H1 (cell line): ENCODE measurements around the gene TRIM56. TPM values are rescaled to one million over a fixed set of nuclear protein-coding genes. Genes with fewer than 3 reads are reported as not detected.

ENCODE experiments used
- CTCF ChIA-PET: fragments of 300-600 bp; sonication (Branson Sonifier 250); formaldehyde crosslinking; loops from one replicate; lab custom pipeline; 2021; ENCODE audit not compliant: partially characterized antibody; lab: Charles Lee
- POLR2A ChIA-PET: fragments of 300-600 bp; sonication (Branson Sonifier 250); formaldehyde crosslinking; loops from one replicate; lab custom pipeline; 2021; ENCODE audit warnings: inconsistent platforms; ENCODE audit not compliant: partially characterized antibody; lab: Charles Lee
- DNase-seq, 2 experiments: peaks; one replicate each; pipeline versions ENCODE4 v3.0.0 to v3.0.0-alpha.2; 2010 to 2022; ENCODE audit warnings: low spot score in 2 of 2, low read depth in 1 of 2, mixed read lengths in 1 of 2
- FAIRE-seq: peaks from 2 replicates; lab custom pipeline; 2011; peaks lifted over from hg19 to GRCh38; lab: Jason Lieb, UNC
- H2AFZ ChIP-seq: 2 replicates; pipeline ENCODE4 v1.8.1; 2012; ENCODE audit warnings: low read length, inconsistent platforms
- H2AK5ac ChIP-seq: 2 replicates; pipeline ENCODE4 v1.6.1; 2013; ENCODE audit warnings: low read depth, low read length
- H2BK120ac ChIP-seq: replicated peaks from 2 replicates; pipeline ENCODE3; 2013; ENCODE audit warnings: low read depth, low read length, inconsistent platforms
- H2BK12ac ChIP-seq: 2 replicates; pipeline ENCODE4 v1.6.1; 2013; ENCODE audit warnings: low read depth, low read length
- H2BK15ac ChIP-seq: 2 replicates; pipeline ENCODE4 v1.6.1; 2013; ENCODE audit warnings: low read length
- H2BK20ac ChIP-seq: 2 replicates; pipeline ENCODE4 v1.6.1; 2013; ENCODE audit warnings: low read length
- H2BK5ac ChIP-seq: 2 replicates; pipeline ENCODE4 v1.6.1; 2013; ENCODE audit warnings: low read depth, low read length
- H3K14ac ChIP-seq: 2 replicates; pipeline ENCODE4 v1.6.1; 2013; ENCODE audit warnings: inconsistent platforms; ENCODE audit not compliant: insufficient read length
- H3K18ac ChIP-seq: 2 replicates; pipeline ENCODE4 v1.6.1; 2013; ENCODE audit warnings: low read length; ENCODE audit errors: extremely low read depth
- H3K23ac ChIP-seq: 2 replicates; pipeline ENCODE4 v1.6.1; 2013; ENCODE audit warnings: inconsistent platforms; ENCODE audit not compliant: insufficient read length
- H3K23me2 ChIP-seq: 2 replicates; pipeline ENCODE4 v1.6.1; 2013; ENCODE audit warnings: low read depth, low read length
- H3K27ac ChIP-seq: 2 replicates; pipeline ENCODE4 v1.6.1; 2011; ENCODE audit warnings: low read depth, low read length, inconsistent platforms
- H3K27me3 ChIP-seq, 4 experiments: replicated peaks in 1 of 4; 1 replicate in 1 of 4; 2 replicates in 3 of 4; pipeline versions ENCODE4 v1.6.1 to v1.8.1; 2011 to 2013; ENCODE audit warnings: low read length in 3 of 4, mild to moderate bottlenecking in 3 of 4, inconsistent platforms in 2 of 4, mixed read lengths in 2 of 4, moderate library complexity in 1 of 4; ENCODE audit not compliant: control insufficient read depth in 3 of 4, insufficient read depth in 3 of 4; ENCODE audit errors: extremely low read depth in 1 of 4
- H3K36me3 ChIP-seq, 4 experiments: 2 replicates each; pipeline versions ENCODE4 v1.6.1 to v1.8.1; 2011 to 2013; ENCODE audit warnings: mild to moderate bottlenecking in 4 of 4, low read length in 3 of 4, moderate library complexity in 2 of 4, control low read depth in 1 of 4, inconsistent platforms in 1 of 4; ENCODE audit not compliant: insufficient read depth in 4 of 4, control insufficient read depth in 2 of 4
- H3K4ac ChIP-seq: replicated peaks from 2 replicates; pipeline ENCODE3; 2013; ENCODE audit warnings: low read length, low read depth, mixed read lengths, inconsistent platforms; ENCODE audit not compliant: insufficient read length
- H3K4me1 ChIP-seq, 4 experiments: replicated peaks in 1 of 4; 1 replicate in 1 of 4; 2 replicates in 3 of 4; pipeline versions ENCODE4 v1.6.1 to v1.8.1; 2011 to 2013; ENCODE audit warnings: low read length in 3 of 4, inconsistent platforms in 2 of 4, mixed read lengths in 1 of 4; ENCODE audit not compliant: insufficient read depth in 4 of 4, control insufficient read depth in 3 of 4
- H3K4me2 ChIP-seq, 2 experiments: 2 replicates each; pipeline versions ENCODE4 v1.6.1 to v1.8.1; 2011 to 2013; ENCODE audit warnings: low read depth in 2 of 2, low read length in 2 of 2, control low read depth in 1 of 2, inconsistent platforms in 1 of 2, mild to moderate bottlenecking in 1 of 2; ENCODE audit not compliant: insufficient read depth in 1 of 2
- H3K4me3 ChIP-seq, 4 experiments: fragments of 200-600, 300-600 bp in 1 of 4; sonication (generic), shearing (Covaris generic), sonication (Bioruptor Twin) in 1 of 4; 2 replicates each; pipeline versions ENCODE4 v1.5.1 to v1.8.1; 2011 to 2016; ENCODE audit warnings: low read length in 4 of 4, low read depth in 3 of 4, control low read depth in 2 of 4, inconsistent platforms in 2 of 4, mild to moderate bottlenecking in 2 of 4, mixed read lengths in 1 of 4, moderate library complexity in 1 of 4; ENCODE audit not compliant: insufficient read depth in 2 of 4; ENCODE audit errors: extremely low read depth in 1 of 4
- H3K56ac ChIP-seq: replicated peaks from 2 replicates; pipeline ENCODE3; 2013; ENCODE audit warnings: low read depth, mild to moderate bottlenecking, mixed read lengths, low read length, inconsistent platforms; ENCODE audit not compliant: insufficient read length
- H3K79me1 ChIP-seq: 2 replicates; pipeline ENCODE4 v1.6.1; 2013; ENCODE audit warnings: low read depth, low read length, control low read depth
- H3K79me2 ChIP-seq, 2 experiments: 2 replicates each; pipeline versions ENCODE4 v1.6.1 to v1.8.1; 2012 to 2013; ENCODE audit warnings: low read length in 2 of 2, mild to moderate bottlenecking in 2 of 2, inconsistent platforms in 1 of 2; ENCODE audit not compliant: insufficient read depth in 2 of 2, control insufficient read depth in 1 of 2
- H3K9ac ChIP-seq, 4 experiments: replicated peaks in 1 of 4; 1 replicate in 1 of 4; 2 replicates in 3 of 4; pipeline versions ENCODE4 v1.6.1 to v1.8.1; 2011 to 2013; ENCODE audit warnings: low read depth in 3 of 4, low read length in 3 of 4, control low read depth in 2 of 4, mild to moderate bottlenecking in 2 of 4, moderate library complexity in 2 of 4, inconsistent platforms in 1 of 4; ENCODE audit errors: extremely low read depth in 1 of 4
- H3K9me3 ChIP-seq, 2 experiments: 2 replicates each; pipeline versions ENCODE4 v1.6.1 to v1.8.1; 2012 to 2013; ENCODE audit warnings: mild to moderate bottlenecking in 2 of 2, moderate library complexity in 2 of 2, control low read depth in 1 of 2, inconsistent platforms in 1 of 2, low read depth in 1 of 2, low read length in 1 of 2, mixed read lengths in 1 of 2; ENCODE audit not compliant: insufficient read depth in 2 of 2
- H4K20me1 ChIP-seq, 2 experiments: replicated peaks in 1 of 2; 2 replicates each; pipeline versions ENCODE3 to v1.8.1; 2011 to 2013; ENCODE audit warnings: inconsistent platforms in 2 of 2, low read length in 2 of 2, mild to moderate bottlenecking in 1 of 2; ENCODE audit not compliant: insufficient read depth in 2 of 2, control insufficient read depth in 1 of 2
- H4K5ac ChIP-seq: 2 replicates; pipeline ENCODE4 v1.6.1; 2013; ENCODE audit warnings: low read length, low read depth, mixed read lengths, inconsistent platforms; ENCODE audit not compliant: insufficient read length
- H4K8ac ChIP-seq: 2 replicates; pipeline ENCODE4 v1.8.0; 2013; ENCODE audit warnings: mild to moderate bottlenecking, moderate library complexity, low read length, inconsistent platforms; ENCODE audit not compliant: insufficient read depth; ENCODE audit errors: extremely low read depth
- H4K91ac ChIP-seq: replicated peaks from 2 replicates; pipeline ENCODE3; 2013; ENCODE audit warnings: low read length, mixed read lengths, inconsistent platforms; ENCODE audit not compliant: insufficient read length
- BCL11A ChIP-seq, 2 experiments: IDR thresholded peaks; one replicate each; pipeline ENCODE4 v1.6.1; 2011; ENCODE audit warnings: low read depth in 2 of 2, low read length in 2 of 2, mild to moderate bottlenecking in 2 of 2
- CBX5 ChIP-seq: fragments of 300-800, 300-1000 bp; sonication (generic); IDR thresholded peaks from 2 replicates; pipeline ENCODE4 v1.7.1; 2016; ENCODE audit warnings: antibody characterized with exemption, low read length, low read depth
- FOSL1 ChIP-seq: IDR thresholded peaks from 2 replicates; pipeline ENCODE4 v1.6.1; 2011; ENCODE audit warnings: mild to moderate bottlenecking, low read depth, low read length, moderate library complexity; ENCODE audit not compliant: insufficient read depth
- GABPA ChIP-seq: IDR thresholded peaks from 2 replicates; pipeline ENCODE4 v1.6.1; 2011; ENCODE audit warnings: mild to moderate bottlenecking, low read length, moderate library complexity, borderline replicate concordance; ENCODE audit not compliant: insufficient read depth
- JUN ChIP-seq: IDR thresholded peaks from 2 replicates; pipeline ENCODE4 v1.6.1; 2011; ENCODE audit warnings: low read depth, mild to moderate bottlenecking, improper control_type of control experiment, low read length
- KDM1A ChIP-seq: fragments of 200-600, 300-600 bp; sonication (generic); IDR thresholded peaks from 2 replicates; pipeline ENCODE4 v1.7.1; 2016; ENCODE audit warnings: mild to moderate bottlenecking, low read length, borderline replicate concordance
- MAFK ChIP-seq: IDR thresholded peaks from 2 replicates; pipeline ENCODE4 v1.6.1; 2012; ENCODE audit warnings: low read depth, mild to moderate bottlenecking, improper control_type of control experiment, low read length
- POLR2AphosphoS5 ChIP-seq: IDR thresholded peaks from 2 replicates; pipeline ENCODE4 v1.6.1; 2011; ENCODE audit warnings: low read depth, low read length
- SIN3A ChIP-seq, 2 experiments: IDR thresholded peaks in 1 of 2; conservative IDR thresholded peaks in 1 of 2; 2 replicates each; pipeline ENCODE4 v1.6.1; 2011 to 2012; ENCODE audit warnings: low read length in 2 of 2, improper control_type of control experiment in 1 of 2, low read depth in 1 of 2, mild to moderate bottlenecking in 1 of 2
- WGBS, 2 experiments: shearing (Covaris generic) in 1 of 2; methylation state at CpG; one replicate each; pipeline versions ENCODE4 v1.1.6 to v1.1.7; 2013 to 2015; ENCODE audit warnings: low lambda C conversion rate in 2 of 2, mixed read lengths in 2 of 2, inconsistent platforms in 1 of 2, low coverage in 1 of 2, missing lambda C conversion rate in 1 of 2; ENCODE audit not compliant: insufficient replicate concordance in 2 of 2, insufficient coverage in 1 of 2, insufficient read length in 1 of 2; ENCODE audit errors: extremely low coverage in 1 of 2, missing lambda C conversion rate in 1 of 2; 5-methylcytosine and 5-hydroxymethylcytosine counted together
- polyA plus RNA-seq, 7 experiments: library from polyadenylated mRNA; depleted of rRNA in 3 of 7; stranded (reverse) in 5 of 7; unstranded in 2 of 7; fragments of >200 nt in 5 of 7; fragments of 200-250 nt in 2 of 7; gene quantifications; 1 replicate in 5 of 7; 2 replicates in 1 of 7; 4 replicates in 1 of 7; pipeline versions ENCODE4 v1.2.1 to v1.2.3, GENCODE V29; 2011 to 2013; ENCODE audit warnings: missing spikeins in 2 of 7, mixed read lengths in 2 of 7
- total RNA-seq: library from RNA; stranded (reverse); fragmentation: NEBNext Ultra II Directional; extraction: Animal tissue kit (Norgen Biotek cat#: 25700); gene quantifications from 2 replicates; pipeline ENCODE4 v1.2.1, GENCODE V29; 2021
- TF ChIP-seq, protein P1 (sequence below): IDR thresholded peaks from 2 replicates; pipeline ENCODE4 v1.6.1; 2012; ENCODE audit warnings: low read length, inconsistent platforms
- TF ChIP-seq, protein P2 (sequence below): IDR thresholded peaks from 2 replicates; pipeline ENCODE4 v1.6.1; 2011; ENCODE audit warnings: low read length, improper control_type of control experiment

TRIM56 gene
- total and polyA plus RNA-seq, 2 of the 8 experiments (the other 6 are each of a cell fraction or from before 2014, with no cell fraction given) = 2.0 to 17.5 TPM

DNA sequence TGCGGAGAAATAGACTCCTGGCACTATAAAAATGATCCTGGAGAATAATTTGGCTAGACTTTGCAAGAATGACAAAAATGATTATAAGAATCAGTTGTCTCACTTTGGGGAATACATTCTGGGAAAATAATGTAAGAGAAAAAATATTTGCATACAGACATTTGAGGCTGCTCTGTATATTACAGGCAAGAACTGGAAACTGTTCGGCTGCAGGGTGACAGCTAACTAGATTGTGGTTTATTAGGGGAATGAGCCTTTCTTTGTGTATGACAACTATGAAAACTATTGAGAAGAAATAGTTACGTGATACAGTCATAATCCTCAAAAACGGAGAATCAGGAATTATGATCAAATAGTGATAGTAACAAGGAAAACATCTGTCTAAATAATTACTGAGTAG, 8.6 kb downstream of the TRIM56 start:
- H3K4me1 ChIP-seq = no peaks in the 10 kb centered on the region; a peak in 1 of 7 replicates
- no peak overlapping the region for H3K18ac ChIP-seq
- no peak overlapping the region for H3K56ac ChIP-seq
- H3K4me3 ChIP-seq = no peak overlapping the region
- CTCF ChIA-PET = interaction anchor here (1.1 to 2.5 kb wide), 4 partner anchors 34 to 150 kb away, joined by 3 to 17 read pairs (median 4); no protein-coding TSS in a partner anchor
- H3K79me2 ChIP-seq = no peaks in the 10 kb centered on the region
- FAIRE-seq (no peak), DNase-seq (no peak)
- H4K8ac ChIP-seq = no peak overlapping the region
- H4K20me1 ChIP-seq = no peaks in the 10 kb centered on the region
- no peak overlapping the region for H2BK120ac ChIP-seq
- no peaks in the 10 kb centered on the region for H3K27me3 ChIP-seq
- H2BK12ac ChIP-seq = no peak overlapping the region
- H3K23ac ChIP-seq = no peak overlapping the region
- 93% methylated on average over 4 of the region's 4 CpGs; no CpG with 5 or more reads in 1 of the 2 experiments for WGBS, 2 experiments
- no peak overlapping the region for H2AFZ ChIP-seq
- H4K5ac ChIP-seq = no peak overlapping the region
- peaks cover 0 to 5% (median 1%) of the 10 kb centered on the region in 4 experiments; a peak in 4 of 8 replicates for H3K36me3 ChIP-seq
- H3K4me2 ChIP-seq = no peak overlapping the region
- H2BK20ac ChIP-seq = no peak overlapping the region
- H3K79me1 ChIP-seq = peaks cover 2% of the 10 kb centered on the region
- no peak overlapping the region for H3K9ac ChIP-seq
- no peak overlapping the region for H2AK5ac ChIP-seq
- no peak overlapping the region for H2BK5ac ChIP-seq
- POLR2A ChIA-PET = interaction anchor here (1.5 kb wide), 1 partner anchor 9 kb away, joined by 8 read pairs; the partner anchor contains the start of gene TRIM56
- H3K9me3 ChIP-seq = peaks cover 0 to 6% of the 10 kb centered on the region in 2 experiments; a peak in 1 of 4 replicates
- no peak overlapping the region for H3K27ac ChIP-seq
- no peak overlapping the region for H3K4ac ChIP-seq
- no peak overlapping the region for H2BK15ac ChIP-seq
- H4K91ac ChIP-seq = no peak overlapping the region
- H3K23me2 ChIP-seq = no peaks in the 10 kb centered on the region
- H3K14ac ChIP-seq = no peak overlapping the region
- TF ChIP-seq, protein P1, sequence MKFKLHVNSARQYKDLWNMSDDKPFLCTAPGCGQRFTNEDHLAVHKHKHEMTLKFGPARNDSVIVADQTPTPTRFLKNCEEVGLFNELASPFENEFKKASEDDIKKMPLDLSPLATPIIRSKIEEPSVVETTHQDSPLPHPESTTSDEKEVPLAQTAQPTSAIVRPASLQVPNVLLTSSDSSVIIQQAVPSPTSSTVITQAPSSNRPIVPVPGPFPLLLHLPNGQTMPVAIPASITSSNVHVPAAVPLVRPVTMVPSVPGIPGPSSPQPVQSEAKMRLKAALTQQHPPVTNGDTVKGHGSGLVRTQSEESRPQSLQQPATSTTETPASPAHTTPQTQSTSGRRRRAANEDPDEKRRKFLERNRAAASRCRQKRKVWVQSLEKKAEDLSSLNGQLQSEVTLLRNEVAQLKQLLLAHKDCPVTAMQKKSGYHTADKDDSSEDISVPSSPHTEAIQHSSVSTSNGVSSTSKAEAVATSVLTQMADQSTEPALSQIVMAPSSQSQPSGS = no peak
- TF ChIP-seq FOSL1 (no peak), POLR2AphosphoS5 (no peak), KDM1A (no peak), BCL11A (IDR thresholded peaks at IDR 0.05; ENCODE audit: low read depth in 2 of 2, low read length in 2 of 2) (no peak), GABPA (no peak), CBX5 (no peak), SIN3A (conservative IDR thresholded peaks at IDR 0.05 in 1 of 2, IDR thresholded peaks at IDR 0.05 in 1 of 2; ENCODE audit: low read depth in 1 of 2, low read length in 2 of 2) (no peak), MAFK (no peak), JUN (no peak)
- TF ChIP-seq, protein P2, sequence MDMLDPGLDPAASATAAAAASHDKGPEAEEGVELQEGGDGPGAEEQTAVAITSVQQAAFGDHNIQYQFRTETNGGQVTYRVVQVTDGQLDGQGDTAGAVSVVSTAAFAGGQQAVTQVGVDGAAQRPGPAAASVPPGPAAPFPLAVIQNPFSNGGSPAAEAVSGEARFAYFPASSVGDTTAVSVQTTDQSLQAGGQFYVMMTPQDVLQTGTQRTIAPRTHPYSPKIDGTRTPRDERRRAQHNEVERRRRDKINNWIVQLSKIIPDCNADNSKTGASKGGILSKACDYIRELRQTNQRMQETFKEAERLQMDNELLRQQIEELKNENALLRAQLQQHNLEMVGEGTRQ = no peak
